Measurements from ENCODE around the gene TRAPPC2.

- no peak for TF ChIP-seq CTCF (conservative IDR thresholded peaks at IDR 0.05)
- TF ChIP-seq EZH2 (IDR thresholded peaks at IDR 0.05; ENCODE audit: low read depth), result no peak
Measured at GRCh38 chrX:13688958-13689740, 45.3 kb downstream of the TRAPPC2 start, which contains the start of gene RAB9A.

Data from PC-9 (cell line).